ENCODE measurements around the gene ARHGAP25. TPM values are rescaled to one million over a fixed set of nuclear protein-coding genes. Genes with fewer than 3 reads are reported as not detected.

Gene ARHGAP25
- total RNA-seq, 1 donor = under 0.01 TPM

DNA sequence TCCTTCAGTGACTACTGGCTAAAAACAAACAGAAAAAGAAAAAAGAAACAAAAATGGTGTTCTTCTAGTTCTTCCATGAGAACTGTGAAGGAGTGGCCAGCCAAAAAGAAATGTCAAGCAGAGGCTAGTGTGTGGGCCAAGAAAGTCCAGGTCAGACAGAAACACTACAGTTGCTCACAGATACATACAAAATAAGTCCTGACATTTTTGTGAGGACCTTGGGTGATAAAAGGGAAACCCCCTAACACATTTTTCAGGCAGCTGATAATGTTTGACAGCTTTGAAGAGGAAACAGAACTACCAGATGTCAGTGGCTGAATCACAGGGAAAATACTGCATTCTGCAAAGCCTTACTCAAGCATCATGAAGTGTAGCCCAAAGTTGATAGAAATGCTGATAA is 28.1 kb downstream of the ARHGAP25 start:
- DNase-seq (ENCODE audit: insufficient read length, low spot score, missing footprints) = no peak
- H3K27ac ChIP-seq (ENCODE audit: low read depth, low read length) = no peak overlapping the region
- H3K4me1 ChIP-seq (ENCODE audit: insufficient read depth, low read length) = peaks cover 11% of the 10 kb centered on the region
- no peak overlapping the region for H2AFZ ChIP-seq (ENCODE audit: low read length)
- no peaks in the 10 kb centered on the region for H3K36me3 ChIP-seq (ENCODE audit: insufficient read depth, low read length)
- no peaks in the 10 kb centered on the region for H4K20me1 ChIP-seq (ENCODE audit: insufficient read depth, low read length)
- TF ChIP-seq, protein P1, sequence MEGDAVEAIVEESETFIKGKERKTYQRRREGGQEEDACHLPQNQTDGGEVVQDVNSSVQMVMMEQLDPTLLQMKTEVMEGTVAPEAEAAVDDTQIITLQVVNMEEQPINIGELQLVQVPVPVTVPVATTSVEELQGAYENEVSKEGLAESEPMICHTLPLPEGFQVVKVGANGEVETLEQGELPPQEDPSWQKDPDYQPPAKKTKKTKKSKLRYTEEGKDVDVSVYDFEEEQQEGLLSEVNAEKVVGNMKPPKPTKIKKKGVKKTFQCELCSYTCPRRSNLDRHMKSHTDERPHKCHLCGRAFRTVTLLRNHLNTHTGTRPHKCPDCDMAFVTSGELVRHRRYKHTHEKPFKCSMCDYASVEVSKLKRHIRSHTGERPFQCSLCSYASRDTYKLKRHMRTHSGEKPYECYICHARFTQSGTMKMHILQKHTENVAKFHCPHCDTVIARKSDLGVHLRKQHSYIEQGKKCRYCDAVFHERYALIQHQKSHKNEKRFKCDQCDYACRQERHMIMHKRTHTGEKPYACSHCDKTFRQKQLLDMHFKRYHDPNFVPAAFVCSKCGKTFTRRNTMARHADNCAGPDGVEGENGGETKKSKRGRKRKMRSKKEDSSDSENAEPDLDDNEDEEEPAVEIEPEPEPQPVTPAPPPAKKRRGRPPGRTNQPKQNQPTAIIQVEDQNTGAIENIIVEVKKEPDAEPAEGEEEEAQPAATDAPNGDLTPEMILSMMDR (IDR thresholded peaks at IDR 0.05; ENCODE audit: extremely low read depth, low read depth, low read length) = no peak
- H3K79me2 ChIP-seq (ENCODE audit: insufficient read depth, low read length) = no peaks in the 10 kb centered on the region
- no peaks in the 10 kb centered on the region for H3K9me3 ChIP-seq (ENCODE audit: low read depth, low read length)
- peaks cover 16% of the 10 kb centered on the region for H3K27me3 ChIP-seq (ENCODE audit: insufficient read depth, low read length)
- H3K4me3 ChIP-seq (ENCODE audit: insufficient read depth, low read length) = no peak overlapping the region
- H3K4me2 ChIP-seq (ENCODE audit: insufficient read depth, low read length) = no peak overlapping the region

DNA sequence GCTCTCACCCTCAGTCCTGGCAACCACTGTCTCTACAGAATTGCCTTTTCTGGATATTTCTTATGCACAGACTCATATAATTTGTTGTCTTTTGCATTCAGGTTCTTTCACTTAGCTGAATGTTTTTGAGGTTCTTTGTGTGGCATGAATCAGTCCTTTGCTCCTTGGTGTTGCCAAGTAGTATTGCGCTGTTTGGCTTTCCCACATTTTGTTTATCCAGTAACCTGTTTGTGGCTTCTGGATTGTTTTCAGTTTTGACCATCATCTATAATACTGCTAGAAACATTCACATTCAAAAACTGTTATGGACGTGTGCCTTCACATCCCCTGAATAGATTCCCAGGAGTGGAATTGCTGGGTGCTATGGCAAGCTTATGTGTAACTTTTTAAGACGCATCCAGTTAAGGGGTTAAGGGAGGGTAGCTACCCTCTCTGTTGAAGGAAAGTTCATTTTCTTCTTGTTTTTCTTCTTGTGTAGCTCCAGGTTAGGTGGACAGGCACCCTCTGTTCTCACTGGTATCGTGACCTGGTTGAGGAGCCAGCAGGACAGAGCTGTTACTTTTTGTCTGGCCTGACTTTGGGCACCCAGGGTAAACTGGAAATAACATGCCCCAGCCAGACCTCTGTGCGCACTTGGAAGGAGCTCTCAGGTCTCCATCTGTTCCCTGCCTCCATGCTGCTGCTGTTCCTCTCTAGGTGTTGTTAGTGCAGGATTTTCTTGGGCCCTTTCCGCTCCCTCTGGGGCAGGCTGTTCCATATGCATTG is 29.6 kb downstream of the ARHGAP25 start:
- DNase-seq (ENCODE audit: insufficient read length, low spot score, missing footprints) = no peak
- Histone ChIP-seq H3K27me3 (ENCODE audit: insufficient read depth, low read length) (peaks cover 12% of the 10 kb centered on the region), H3K36me3 (ENCODE audit: insufficient read depth, low read length) (no peaks in the 10 kb centered on the region), H3K27ac (ENCODE audit: low read depth, low read length) (no peak overlapping the region), H3K4me1 (ENCODE audit: insufficient read depth, low read length) (peaks cover 11% of the 10 kb centered on the region), H4K20me1 (ENCODE audit: insufficient read depth, low read length) (no peaks in the 10 kb centered on the region), H3K79me2 (ENCODE audit: insufficient read depth, low read length) (no peaks in the 10 kb centered on the region), H3K4me3 (ENCODE audit: insufficient read depth, low read length) (peak overlapping the region; percentile 36), H3K9me3 (ENCODE audit: low read depth, low read length) (no peaks in the 10 kb centered on the region), H2AFZ (ENCODE audit: low read length) (peak overlapping the region; percentile 78), H3K4me2 (ENCODE audit: insufficient read depth, low read length) (peak overlapping the region; percentile 68)
- TF ChIP-seq, protein P1 (IDR thresholded peaks at IDR 0.05; ENCODE audit: extremely low read depth, low read depth, low read length) = no peak

DNA sequence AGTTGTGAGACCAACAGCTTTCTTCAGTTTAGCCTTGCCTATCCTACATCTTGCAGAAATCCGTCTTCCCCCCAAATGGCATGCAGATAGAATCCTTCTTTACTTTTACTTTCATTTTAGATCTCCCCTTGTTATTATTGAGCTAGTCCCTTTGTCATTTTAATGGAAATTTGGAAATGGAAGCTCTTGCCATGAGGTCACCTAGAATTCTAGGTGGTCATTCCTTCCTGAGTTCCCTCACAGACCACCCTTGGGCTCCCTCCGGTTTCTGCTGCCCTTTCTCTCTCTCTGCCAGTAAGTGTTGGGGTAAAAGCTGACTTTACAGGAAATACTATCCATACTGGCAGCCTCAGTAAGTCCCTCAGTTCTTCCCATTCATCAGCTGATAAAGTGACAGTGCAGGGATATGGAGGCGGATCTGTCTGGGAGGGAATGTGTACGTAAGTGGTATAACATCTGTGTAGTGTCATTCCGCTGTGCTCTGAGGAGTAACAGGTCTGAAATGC is 30.2 kb downstream of the ARHGAP25 start:
- Histone ChIP-seq H3K79me2 (ENCODE audit: insufficient read depth, low read length) (no peaks in the 10 kb centered on the region), H3K4me2 (ENCODE audit: insufficient read depth, low read length) (peak overlapping the region; percentile 68), H3K36me3 (ENCODE audit: insufficient read depth, low read length) (no peaks in the 10 kb centered on the region), H3K9me3 (ENCODE audit: low read depth, low read length) (no peaks in the 10 kb centered on the region), H3K4me1 (ENCODE audit: insufficient read depth, low read length) (peaks cover 11% of the 10 kb centered on the region), H2AFZ (ENCODE audit: low read length) (peak overlapping the region; percentile 78), H3K27me3 (ENCODE audit: insufficient read depth, low read length) (peaks cover 12% of the 10 kb centered on the region), H4K20me1 (ENCODE audit: insufficient read depth, low read length) (no peaks in the 10 kb centered on the region), H3K27ac (ENCODE audit: low read depth, low read length) (no peak overlapping the region), H3K4me3 (ENCODE audit: insufficient read depth, low read length) (peak overlapping the region; percentile 36)
- TF ChIP-seq, protein P1 (IDR thresholded peaks at IDR 0.05; ENCODE audit: extremely low read depth, low read depth, low read length) = no peak
- DNase-seq (ENCODE audit: insufficient read length, low spot score, missing footprints) = no peak

DNA sequence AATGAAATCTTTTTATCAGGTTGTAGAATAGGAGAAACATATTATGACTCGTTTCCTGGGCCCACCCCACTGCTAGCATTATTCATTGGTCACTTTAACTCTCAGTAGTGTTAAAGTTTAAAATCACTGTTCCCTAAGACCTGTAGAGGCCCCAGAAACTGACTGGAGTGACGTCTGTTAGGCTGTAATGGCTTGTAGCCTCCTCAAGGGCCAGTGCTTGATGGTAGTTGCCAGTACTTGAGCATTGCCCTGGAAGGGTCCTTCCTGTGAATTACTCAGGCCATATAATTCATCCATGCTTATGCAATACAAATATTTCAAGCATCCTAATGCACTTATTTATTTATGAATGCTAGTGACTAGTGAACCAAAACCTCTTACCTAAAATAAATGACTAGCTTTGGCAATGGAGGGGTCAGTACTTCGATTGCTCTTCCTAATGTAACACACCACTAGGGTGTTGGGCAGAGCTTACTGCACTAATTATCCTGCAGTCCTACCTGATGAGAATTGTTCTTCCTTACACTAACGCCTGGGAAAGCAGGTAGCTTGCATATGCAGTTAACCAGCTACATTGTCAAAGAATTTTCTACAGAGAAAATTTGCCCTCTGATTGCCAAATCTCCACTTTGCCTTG is 31.2 kb downstream of the ARHGAP25 start:
- Histone ChIP-seq H3K27ac (ENCODE audit: low read depth, low read length) (no peak overlapping the region), H2AFZ (ENCODE audit: low read length) (no peak overlapping the region), H3K4me1 (ENCODE audit: insufficient read depth, low read length) (peaks cover 11% of the 10 kb centered on the region), H3K4me2 (ENCODE audit: insufficient read depth, low read length) (no peak overlapping the region), H3K36me3 (ENCODE audit: insufficient read depth, low read length) (no peaks in the 10 kb centered on the region), H3K4me3 (ENCODE audit: insufficient read depth, low read length) (no peak overlapping the region), H3K79me2 (ENCODE audit: insufficient read depth, low read length) (no peaks in the 10 kb centered on the region), H3K27me3 (ENCODE audit: insufficient read depth, low read length) (peaks cover 6% of the 10 kb centered on the region), H4K20me1 (ENCODE audit: insufficient read depth, low read length) (no peaks in the 10 kb centered on the region), H3K9me3 (ENCODE audit: low read depth, low read length) (no peaks in the 10 kb centered on the region)
- TF ChIP-seq, protein P1 (IDR thresholded peaks at IDR 0.05; ENCODE audit: extremely low read depth, low read depth, low read length) = no peak
- no peak for DNase-seq (ENCODE audit: insufficient read length, low spot score, missing footprints)

Data from osteoblast (primary cell).